Measurements from ENCODE around the gene DSCAML1.

- TF ChIP-seq POLR2AphosphoS5 (IDR thresholded peaks at IDR 0.05): no peak
- TF ChIP-seq CTCF (IDR thresholded peaks at IDR 0.05): no peak
- TF ChIP-seq POLR2A (IDR thresholded peaks at IDR 0.05): no peak
Measured at GRCh38 chr11:117691218-117691514, 105.8 kb downstream of the DSCAML1 start.

Measured in upper lobe of left lung (tissue), 4 donors.